Stimulated activated naive CD4-positive, alpha-beta T cell (primary cell): ENCODE results near the gene ANKRD11.
"Not testable (repeated sequence)": the region's sequence is repeated elsewhere in the genome, so short reads cannot be mapped to it uniquely, and the experiment has no call there.

Source experiments
- DNase-seq, 6 experiments: peaks; one replicate each; lab custom pipeline; 2025; lab: John Stamatoyannopoulos, UW

Gene ANKRD11

GRCh38 chr16:89365996-89366395 is 124.4 kb downstream of the ANKRD11 start:
- no peak for DNase-seq

DNA sequence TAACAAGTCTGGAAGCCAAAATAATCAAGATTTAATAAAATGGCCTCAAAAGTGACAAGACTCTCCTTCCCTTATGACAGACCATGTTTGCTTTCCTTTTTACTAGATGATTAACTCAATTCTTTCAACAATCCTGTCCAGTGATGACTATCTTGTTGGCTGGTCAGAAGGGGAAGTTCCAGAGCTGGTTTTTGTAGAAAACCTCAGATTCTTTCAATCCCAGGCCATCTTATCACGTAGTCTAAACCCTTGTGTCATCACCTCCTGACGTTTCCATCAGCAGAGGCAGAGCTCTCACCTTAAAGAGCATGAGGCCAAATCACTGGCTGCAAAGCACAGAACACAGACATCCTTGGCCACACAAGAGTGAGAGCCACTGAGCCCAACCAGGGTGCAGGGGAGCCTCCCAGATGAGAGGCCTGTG is 125.3 kb downstream of the ANKRD11 start:
- no peak for DNase-seq

DNA sequence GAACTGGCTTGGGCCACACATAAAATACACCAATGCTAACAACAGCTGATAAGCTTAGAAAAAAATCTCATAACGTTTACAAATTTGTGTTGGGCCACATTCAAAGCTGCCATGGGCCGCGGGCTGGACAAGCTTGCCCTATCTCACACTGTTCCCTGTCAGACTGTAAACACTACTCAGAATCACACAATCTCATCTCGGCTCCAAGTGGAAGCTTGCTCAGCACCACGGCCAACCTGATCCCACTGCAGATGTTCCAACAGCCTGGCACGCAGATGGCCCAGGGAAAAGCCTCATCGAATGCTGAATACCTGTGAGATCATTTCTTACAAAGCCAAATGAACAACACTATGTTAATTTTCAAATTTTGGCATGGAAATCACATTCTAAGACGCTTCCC is 125.8 kb downstream of the ANKRD11 start:
- no peak for DNase-seq

GRCh38 chr16:89363621-89364393 is 126.6 kb downstream of the ANKRD11 start:
- peak in 1 of 6 experiments; percentile 23 for DNase-seq

GRCh38 chr16:89362540-89363223 is 127.7 kb downstream of the ANKRD11 start:
- DNase-seq = not testable (repeated sequence)

- DNase-seq = no peak
Measured at GRCh38 chr16:89361751-89362539, 128.4 kb downstream of the ANKRD11 start.

DNA sequence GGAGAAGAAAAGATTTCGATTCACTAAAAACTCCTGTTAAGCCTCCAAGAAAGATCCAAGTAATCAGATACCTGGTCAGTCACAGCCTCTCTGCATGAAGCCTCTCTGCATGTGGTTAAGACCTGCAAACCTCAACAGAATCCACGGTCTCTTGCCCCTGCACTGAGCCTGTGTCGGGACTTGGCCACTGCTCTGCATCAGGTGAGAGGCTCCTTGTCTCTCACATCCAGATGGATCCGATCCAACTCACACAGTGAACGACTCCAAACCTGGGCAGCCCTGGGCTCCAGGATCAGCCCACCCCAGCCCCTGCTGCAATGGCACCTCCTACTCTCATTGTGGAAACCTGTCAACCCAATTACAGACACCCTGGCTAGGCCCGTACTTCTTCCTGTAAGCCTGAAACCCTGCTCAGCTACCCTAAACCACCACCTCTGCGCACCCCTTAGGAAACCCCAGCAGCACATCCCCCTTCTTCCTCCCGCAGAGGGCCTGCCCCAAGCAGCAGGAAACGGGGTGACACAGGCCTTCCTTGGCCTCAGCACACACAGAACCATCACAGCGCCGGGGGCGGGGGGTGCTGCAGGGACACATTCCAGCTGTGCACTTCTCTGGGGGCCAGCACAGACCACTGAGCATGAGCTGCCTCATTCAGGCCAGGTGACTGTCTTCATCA is 129.5 kb downstream of the ANKRD11 start:
- peak; percentile 51 to 84 (median 70) for DNase-seq

- DNase-seq = no peak
Measured at GRCh38 chr16:89359264-89360147, 130.9 kb downstream of the ANKRD11 start.

DNA sequence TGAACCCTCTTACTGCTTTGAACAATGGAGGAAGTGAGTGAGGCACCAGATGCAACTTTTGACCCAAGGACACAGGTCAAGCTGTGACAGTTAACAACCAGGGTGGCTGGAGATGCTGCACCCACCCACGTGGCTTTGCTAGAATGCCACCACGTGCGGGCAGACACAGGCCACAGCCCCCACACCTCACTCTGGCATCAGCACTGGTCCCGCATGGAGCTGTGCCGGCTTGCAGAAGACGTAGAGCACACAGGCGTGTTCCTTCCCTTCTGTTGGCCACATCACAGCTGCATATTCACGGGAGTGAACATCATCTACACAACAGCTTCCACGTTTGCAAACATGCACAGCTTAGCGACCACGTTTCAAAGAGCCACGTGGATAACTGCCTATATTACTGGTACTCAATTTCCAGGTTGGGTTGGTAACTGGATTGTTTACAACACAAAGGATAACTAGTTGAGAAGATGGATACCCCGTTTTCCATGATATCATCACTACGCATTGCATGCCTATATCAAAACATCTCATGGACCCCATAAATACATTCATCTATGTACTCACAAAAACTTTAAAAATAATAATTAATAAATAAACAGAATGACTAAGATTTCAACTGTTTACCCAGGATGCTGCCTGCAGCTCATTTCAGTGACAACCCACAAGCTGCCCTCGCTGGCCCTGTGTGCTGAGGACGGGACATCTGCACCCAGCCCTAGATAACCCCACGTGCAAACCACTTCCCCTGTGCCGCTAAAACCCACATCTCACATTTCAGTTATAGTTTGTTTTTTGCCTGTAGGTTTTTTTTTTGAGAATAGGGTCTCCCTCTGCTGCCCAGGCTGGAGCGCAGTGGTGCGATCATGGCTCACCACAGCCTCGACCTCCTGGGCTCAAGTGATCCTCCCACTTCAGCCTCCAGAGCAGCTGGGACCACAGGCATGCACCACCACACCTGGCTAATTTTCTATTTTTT is 132.0 kb downstream of the ANKRD11 start:
- peak in 2 of 6 experiments; percentile 32 to 49 for DNase-seq

DNA sequence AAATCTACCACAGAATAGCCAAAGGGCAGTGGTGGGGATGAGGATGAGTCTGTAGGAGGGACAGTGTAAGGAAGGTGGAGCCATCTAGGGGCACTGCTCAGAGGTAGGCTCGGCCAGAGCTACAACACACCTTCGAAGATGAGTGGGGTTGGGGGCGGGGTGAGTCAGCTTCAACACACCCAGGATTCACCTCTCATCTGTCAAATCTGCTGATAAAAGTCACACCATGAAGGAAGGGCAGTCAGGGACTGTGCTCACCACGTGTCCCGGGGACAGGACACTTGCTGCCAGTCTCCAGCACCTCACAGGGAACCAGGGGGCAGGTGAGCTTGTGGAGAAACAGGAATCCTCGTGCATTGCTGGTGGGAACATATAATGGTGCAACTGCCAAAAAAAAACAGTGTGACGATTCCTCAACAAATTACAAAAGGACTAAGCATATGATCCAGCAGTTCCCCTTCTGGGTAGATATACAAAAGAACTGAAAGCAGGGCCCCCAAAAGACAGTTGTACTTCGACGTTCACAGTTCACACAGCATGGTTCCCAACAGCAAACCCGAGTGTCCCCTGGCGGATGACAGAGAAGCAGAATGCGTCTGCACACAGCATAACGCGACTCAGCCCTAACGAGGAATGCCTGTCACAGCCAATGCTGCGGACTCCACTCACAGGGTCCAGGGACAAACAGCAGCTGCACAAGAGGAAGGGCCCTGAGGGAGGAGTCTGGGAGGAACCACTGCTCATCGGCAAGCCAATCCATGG is 133.1 kb downstream of the ANKRD11 start:
- DNase-seq = no peak

DNA sequence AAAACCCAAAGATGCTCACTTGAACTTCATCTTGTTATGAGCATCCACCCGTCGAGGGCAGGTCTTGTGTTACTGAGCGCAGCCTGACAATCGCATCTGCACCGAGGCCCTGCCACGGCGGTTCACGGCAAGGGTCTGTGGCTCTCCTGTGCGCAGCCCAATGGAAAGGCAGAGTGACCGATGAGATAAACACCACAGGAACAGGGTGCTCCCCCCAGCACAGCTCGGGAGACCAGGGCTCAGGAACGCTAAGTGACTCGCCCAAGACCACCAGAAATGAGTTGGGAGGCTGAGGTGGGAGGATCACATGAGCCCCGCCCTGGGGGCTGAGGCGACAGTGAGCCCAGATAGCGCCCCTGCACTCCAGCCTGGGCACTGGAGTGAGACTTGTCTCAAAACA is 134.7 kb downstream of the ANKRD11 start:
- DNase-seq = no peak

DNA sequence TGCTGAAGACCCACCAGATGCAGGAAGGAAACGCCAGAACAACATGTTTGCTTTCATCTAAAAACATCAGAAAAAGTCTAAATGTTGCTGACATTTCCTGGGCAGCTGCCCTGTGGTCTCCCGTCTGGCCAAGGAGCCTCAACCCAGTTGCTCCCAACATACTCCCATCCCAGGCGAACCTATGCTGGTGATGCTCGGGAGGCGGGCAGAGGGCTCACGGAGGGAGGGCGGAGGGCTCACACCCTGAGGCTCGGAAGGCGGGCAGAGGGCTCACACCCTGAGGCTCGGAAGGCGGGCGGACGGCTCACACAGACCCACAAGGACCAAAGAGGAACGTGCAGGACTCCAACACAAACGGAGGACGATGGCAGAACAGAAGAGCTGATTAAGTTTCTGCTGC is 135.4 kb downstream of the ANKRD11 start:
- no peak for DNase-seq

GRCh38 chr16:89354325-89354724 is 136.0 kb downstream of the ANKRD11 start:
- DNase-seq = no peak

- DNase-seq = no peak
Measured at GRCh38 chr16:89352091-89352681, 138.2 kb downstream of the ANKRD11 start.

DNA sequence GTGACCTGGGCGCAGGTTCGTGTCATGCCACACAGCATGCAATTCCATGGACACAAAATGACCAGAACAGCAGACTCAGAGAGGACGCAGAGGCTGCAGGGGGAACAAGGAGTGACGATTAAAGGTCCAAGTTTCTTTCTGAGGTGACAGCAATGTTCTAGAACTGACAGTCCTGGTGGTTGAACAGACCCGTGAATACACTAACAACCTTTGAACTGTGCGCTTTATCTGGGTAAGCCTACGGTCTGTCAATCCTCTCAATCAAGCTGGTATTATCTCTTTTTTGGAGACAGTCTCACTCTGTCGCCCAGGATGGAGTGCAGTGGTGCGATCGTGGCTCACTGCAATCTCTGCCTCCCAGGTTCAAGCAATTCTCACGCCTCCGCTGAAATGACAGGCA is 138.7 kb downstream of the ANKRD11 start:
- no peak for DNase-seq

DNA sequence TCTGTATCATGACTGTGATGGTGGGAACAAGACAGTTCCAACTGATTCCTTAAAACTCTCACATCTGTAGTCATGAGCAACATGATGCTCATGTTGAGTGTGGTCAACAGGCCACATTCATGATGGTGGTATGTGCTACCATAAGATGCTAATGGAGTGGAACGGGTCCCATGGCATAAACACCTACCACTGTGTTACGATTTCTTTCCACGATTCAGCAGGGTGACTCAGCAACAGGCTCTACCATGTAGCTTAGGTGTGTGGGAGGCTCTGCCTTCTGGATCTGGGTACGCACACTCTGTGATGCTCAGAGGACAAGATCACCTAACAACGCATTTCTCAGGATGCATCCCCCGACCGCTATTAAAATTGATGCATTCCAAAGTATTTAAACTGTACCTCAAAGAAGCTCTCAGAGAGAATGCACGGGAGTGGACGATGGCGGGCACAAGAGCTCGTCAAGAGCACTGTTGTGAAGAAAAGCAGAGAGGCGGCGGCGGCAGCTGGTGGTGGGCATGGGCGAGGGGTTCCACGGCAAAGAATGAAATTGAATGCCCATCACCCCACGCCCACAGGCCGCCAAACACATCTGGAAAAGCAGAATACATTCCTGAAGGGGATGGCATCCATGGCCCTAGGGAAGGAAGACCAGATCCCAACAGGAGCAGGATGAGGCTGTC is 139.5 kb downstream of the ANKRD11 start:
- no peak for DNase-seq

GRCh38 chr16:89349947-89350633 is 140.3 kb downstream of the ANKRD11 start:
- DNase-seq = peak in 3 of 6 experiments; percentile 26 to 43 (median 38)
